ENCODE measurements around the gene FCHO1. TPM values are rescaled to one million over a fixed set of nuclear protein-coding genes. Genes with fewer than 3 reads are reported as not detected.

FCHO1 gene, protein sequence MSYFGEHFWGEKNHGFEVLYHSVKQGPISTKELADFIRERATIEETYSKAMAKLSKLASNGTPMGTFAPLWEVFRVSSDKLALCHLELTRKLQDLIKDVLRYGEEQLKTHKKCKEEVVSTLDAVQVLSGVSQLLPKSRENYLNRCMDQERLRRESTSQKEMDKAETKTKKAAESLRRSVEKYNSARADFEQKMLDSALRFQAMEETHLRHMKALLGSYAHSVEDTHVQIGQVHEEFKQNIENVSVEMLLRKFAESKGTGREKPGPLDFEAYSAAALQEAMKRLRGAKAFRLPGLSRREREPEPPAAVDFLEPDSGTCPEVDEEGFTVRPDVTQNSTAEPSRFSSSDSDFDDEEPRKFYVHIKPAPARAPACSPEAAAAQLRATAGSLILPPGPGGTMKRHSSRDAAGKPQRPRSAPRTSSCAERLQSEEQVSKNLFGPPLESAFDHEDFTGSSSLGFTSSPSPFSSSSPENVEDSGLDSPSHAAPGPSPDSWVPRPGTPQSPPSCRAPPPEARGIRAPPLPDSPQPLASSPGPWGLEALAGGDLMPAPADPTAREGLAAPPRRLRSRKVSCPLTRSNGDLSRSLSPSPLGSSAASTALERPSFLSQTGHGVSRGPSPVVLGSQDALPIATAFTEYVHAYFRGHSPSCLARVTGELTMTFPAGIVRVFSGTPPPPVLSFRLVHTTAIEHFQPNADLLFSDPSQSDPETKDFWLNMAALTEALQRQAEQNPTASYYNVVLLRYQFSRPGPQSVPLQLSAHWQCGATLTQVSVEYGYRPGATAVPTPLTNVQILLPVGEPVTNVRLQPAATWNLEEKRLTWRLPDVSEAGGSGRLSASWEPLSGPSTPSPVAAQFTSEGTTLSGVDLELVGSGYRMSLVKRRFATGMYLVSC
- total RNA-seq = 1 to 10 TPM in 8 of 9 donors, under 1 TPM in 1; 0.91 to 7.1 (median 3.3) TPM
- polyA plus RNA-seq = 1 to 10 TPM in 2 of 3 donors, under 1 TPM in 1; 0.98 to 6.2 (median 2.0) TPM
- long read RNA-seq, donor 1 = 0 reads
- long read RNA-seq, donor 2 = 0 reads
- long read RNA-seq, donor 3 = 0 reads
- long read RNA-seq, donor 4, partial matches to known transcripts = 0 of 1 reads
- long read RNA-seq, donor 4, other reads (novel, unspliced or antisense) = 1 of 1 reads
- long read RNA-seq, donor 5, partial matches to known transcripts = 0 of 10 reads
- long read RNA-seq, donor 5, other reads (novel, unspliced or antisense) = 10 of 10 reads
- long read RNA-seq, donor 6 = 0 reads
- long read RNA-seq, donor 7 = 0 reads
- long read RNA-seq, donor 8 = 0 reads
- long read RNA-seq, donor 9 = 0 reads
- long read RNA-seq, donor 10 = 0 reads

DNA sequence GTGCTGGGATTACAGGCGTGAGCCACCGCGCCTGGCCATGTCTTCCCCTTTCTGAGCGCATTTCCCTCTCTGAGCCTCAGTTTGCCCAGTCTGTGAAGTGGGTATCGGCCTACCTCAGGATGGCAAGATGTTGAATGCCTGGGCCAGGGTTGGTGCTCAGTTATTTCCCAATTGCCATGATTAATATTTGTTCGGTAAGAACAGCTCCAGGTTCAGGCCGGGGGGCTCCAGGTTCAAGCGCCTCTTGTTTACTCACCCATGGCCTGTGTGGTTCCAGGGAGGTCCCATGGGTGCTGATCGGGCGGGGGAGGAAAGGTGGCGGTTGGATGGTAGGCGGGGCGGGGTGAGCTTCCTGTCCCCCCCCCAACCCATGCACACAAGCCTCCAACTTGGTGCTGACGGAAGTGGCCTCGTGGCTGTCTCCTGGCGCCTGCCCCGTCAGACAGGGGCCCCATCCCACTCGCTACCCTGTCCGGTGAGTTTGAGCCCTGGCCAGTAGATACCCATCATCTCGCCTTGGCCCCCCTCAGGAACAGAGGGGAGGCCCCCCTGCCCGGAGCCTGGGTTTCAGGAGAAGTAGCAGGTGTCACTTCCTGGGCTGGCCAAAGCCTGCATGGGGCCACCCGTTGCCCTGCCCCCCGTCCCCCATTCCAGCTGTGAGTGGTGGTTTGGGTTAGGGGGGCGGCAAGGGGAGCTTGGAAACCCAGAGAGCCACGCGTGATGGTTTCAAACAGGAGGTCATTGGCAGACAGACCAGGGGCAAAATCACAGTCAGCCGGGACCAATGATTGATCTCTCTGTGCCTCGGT, at the start of gene FCHO1:
TSS of gene FCHO1 (plus strand) at position 375 of the 809 bp plus-strand sequence. CDS start 3,688 bp downstream, outside the sequence.
- Histone ChIP-seq H3K9me3 (replicated peaks in 1 of 3) (no peaks in the 10 kb centered on the region), H3K27me3 (no peaks in the 10 kb centered on the region), H3K36me3 (replicated peaks in 1 of 2) (no peaks in the 10 kb centered on the region), H3K4me1 (replicated peaks in 1 of 2) (peaks cover 13 to 30% of the 10 kb centered on the region in 2 donors), H3K4me3 (peak within 1 kb of the TSS in 1 of 4 donors; percentile 17), H3K27ac (peak within 1 kb of the TSS in 2 of 5 donors; percentile 28 to 59)
- 56 to 67% (median 57%) methylated on average over 8 to 28 of the region's 28 CpGs for WGBS, 4 donors
- peak in 4 of 7 donors; percentile 36 to 62 (median 38) for DNase-seq
- TF ChIP-seq POLR2A (IDR thresholded peaks at IDR 0.05) = no peak
- no peak for TF ChIP-seq CTCF (IDR thresholded peaks at IDR 0.05)
- intact Hi-C loops (cut with DNase I) = no loop called here

- no peaks in the 10 kb centered on the region for H3K27me3 ChIP-seq
- DNase-seq = peak; percentile 49 to 83 (median 52)
Observed at GRCh38 chr19:17703824-17704463, 47.3 kb upstream of the FCHO1 start.

More at GRCh38 chr19:17703824-17704463, 47.3 kb upstream of the FCHO1 start:
- intact Hi-C loops (cut with DNase I) = loop anchor here in 1 of 2 donors (2.0 kb wide), 1 partner anchor 63 kb away; no protein-coding TSS in a partner anchor
- Histone ChIP-seq H3K27ac (no peak overlapping the region), H3K4me1 (replicated peaks in 1 of 2) (no peaks in the 10 kb centered on the region), H3K9me3 (replicated peaks in 1 of 3) (no peaks in the 10 kb centered on the region), H3K4me3 (no peak overlapping the region), H3K36me3 (replicated peaks in 1 of 2) (no peaks in the 10 kb centered on the region)
- WGBS, 4 donors = 34 to 45% (median 43%) methylated on average over 11 of the region's 11 CpGs
- TF ChIP-seq POLR2A (IDR thresholded peaks at IDR 0.05) (no peak), CTCF (IDR thresholded peaks at IDR 0.05) (peak; percentile 62 to 82 (median 77))
